K562 (cell line): Measurements from ENCODE around the gene ZC3HAV1L. TPM values are rescaled to one million over a fixed set of nuclear protein-coding genes. Genes with fewer than 3 reads are reported as not detected.

Experiments
- ATAC-seq: fragments of 200-7000 bp; cut with Tn5 transposase; 3 replicates; pipeline ENCODE4 v1.9.1; 2020; ENCODE audit warnings: moderate library complexity
- BruUV-seq: library from RNA; stranded (reverse); fragments of 400-500 nt; replicated peaks from 2 replicates; lab custom pipeline; 2021; lab: Mats Ljungman, UMichigan
- CTCF ChIA-PET: fragments of 300-600 bp; formaldehyde crosslinking; extraction: SDS; loops from one replicate; lab custom pipeline; 2021; ENCODE audit warnings: low intra/inter-chr PET ratio; lab: Yijun Ruan, JAX
- POLR2A ChIA-PET: fragments of 300-600, 350-650 bp; sonication (Branson Sonifier 250); formaldehyde crosslinking; extraction: SDS; loops from one replicate; lab custom pipeline; 2021; ENCODE audit warnings: antibody characterized with exemption, inconsistent platforms; lab: Yijun Ruan, JAX
- DNase-seq, 4 experiments: peaks; one replicate each; pipeline versions ENCODE4 v3.0.0 to v3.0.0-alpha.2; 2011 to 2018; ENCODE audit warnings: low spot score in 3 of 4, mixed read lengths in 3 of 4; ENCODE audit errors: extremely low read depth in 1 of 4
- FAIRE-seq: peaks from 2 replicates; lab custom pipeline; 2011; peaks lifted over from hg19 to GRCh38; lab: Jason Lieb, UNC
- H2AFZ ChIP-seq: 2 replicates; pipeline ENCODE4 v1.6.0; 2011; ENCODE audit warnings: low read depth, low read length, control low read depth, inconsistent platforms
- H3K27ac ChIP-seq: fragments of 200-600 bp; 3 replicates; pipeline ENCODE4 v1.8.0; 2011; ENCODE audit warnings: low read depth, mild to moderate bottlenecking, control low read depth, inconsistent platforms, low read length, moderate library complexity, mixed read lengths; ENCODE audit errors: extremely low read depth
- H3K27me3 ChIP-seq, 2 experiments: fragments of 300-600 bp in 1 of 2; 2 replicates in 1 of 2; 3 replicates in 1 of 2; pipeline versions ENCODE4 v1.6.0 to v1.8.0; 2011; ENCODE audit warnings: inconsistent platforms in 2 of 2, low read length in 2 of 2, mild to moderate bottlenecking in 1 of 2, mixed read lengths in 1 of 2, moderate library complexity in 1 of 2; ENCODE audit not compliant: control insufficient read depth in 2 of 2, insufficient read depth in 2 of 2
- H3K36me3 ChIP-seq: fragments of 300-600 bp; 3 replicates; pipeline ENCODE4 v1.8.0; 2011; ENCODE audit warnings: mild to moderate bottlenecking, low read length, inconsistent platforms; ENCODE audit not compliant: control insufficient read depth, insufficient read depth
- H3K4me1 ChIP-seq, 2 experiments: fragments of 200-600 bp in 1 of 2; replicated peaks in 1 of 2; 2 replicates in 1 of 2; 3 replicates in 1 of 2; pipeline versions ENCODE4 v1.5.1 to v1.8.0; 2011; ENCODE audit warnings: inconsistent platforms in 2 of 2, low read length in 2 of 2, mild to moderate bottlenecking in 1 of 2, mixed read lengths in 1 of 2, moderate library complexity in 1 of 2; ENCODE audit not compliant: control insufficient read depth in 2 of 2, insufficient read depth in 2 of 2
- H3K4me2 ChIP-seq: 2 replicates; pipeline ENCODE4 v1.6.1; 2011; ENCODE audit warnings: low read length, control low read depth, inconsistent platforms, mixed read lengths; ENCODE audit not compliant: insufficient read depth
- H3K4me3 ChIP-seq: fragments of 200-600 bp; sonication (generic), shearing (Covaris generic); 2 replicates; pipeline ENCODE4 v1.5.1; 2016; ENCODE audit warnings: control low read depth, inconsistent platforms
- H3K79me2 ChIP-seq: fragments of 200-600 bp; 3 replicates; pipeline ENCODE4 v1.8.0; 2011; ENCODE audit warnings: low read length, inconsistent platforms; ENCODE audit not compliant: control insufficient read depth, insufficient read depth
- H3K9ac ChIP-seq, 2 experiments: 2 replicates each; pipeline versions ENCODE4 v1.6.0 to v1.6.1; 2011; ENCODE audit warnings: low read depth in 2 of 2, low read length in 2 of 2, control low read depth in 1 of 2, inconsistent platforms in 1 of 2, mild to moderate bottlenecking in 1 of 2, mixed read lengths in 1 of 2; ENCODE audit not compliant: insufficient read depth in 1 of 2
- H3K9me1 ChIP-seq: one replicate; pipeline ENCODE4 v1.6.0; 2011; ENCODE audit warnings: inconsistent platforms, mild to moderate bottlenecking, low read length, moderate library complexity; ENCODE audit not compliant: control insufficient read depth, insufficient read depth
- H3K9me3 ChIP-seq: replicated peaks from 2 replicates; pipeline ENCODE4 v1.5.1; 2011; ENCODE audit warnings: low read depth, low read length, inconsistent platforms; ENCODE audit not compliant: control insufficient read depth, insufficient read depth
- H4K20me1 ChIP-seq: replicated peaks from 2 replicates; pipeline ENCODE4 v1.6.1; 2011; ENCODE audit warnings: low read length, inconsistent platforms, mixed read lengths; ENCODE audit not compliant: control insufficient read depth, insufficient read depth
- CEBPB ChIP-seq: fragments of 450-650 bp; IDR thresholded peaks from 2 replicates; pipeline ENCODE4 v1.6.1; 2016; ENCODE audit warnings: missing genetic modification characterization, missing compliant biosample characterization
- CEBPG ChIP-seq, 3 experiments: fragments of 200-800 bp in 1 of 3; sonication (Bioruptor generic) in 1 of 3; sonication (generic) in 1 of 3; formaldehyde crosslinking in 1 of 3; IDR thresholded peaks in 2 of 3; conservative IDR thresholded peaks in 1 of 3; 2 replicates each; pipeline versions ENCODE4 v1.6.1 to v1.8.0; 2016 to 2022; ENCODE audit warnings: missing compliant biosample characterization in 2 of 3, missing genetic modification characterization in 2 of 3, mild to moderate bottlenecking in 1 of 3, missing genetic modification reagents in 1 of 3
- MTA3 ChIP-seq: fragments of 450-650 bp; formaldehyde crosslinking; IDR thresholded peaks from 2 replicates; pipeline ENCODE4 v1.6.1; 2017; ENCODE audit warnings: mild to moderate bottlenecking, borderline replicate concordance
- NR2F6 ChIP-seq: fragments of 450-650 bp; formaldehyde crosslinking; IDR thresholded peaks from 2 replicates; pipeline ENCODE4 v1.4.0; 2020; ENCODE audit warnings: mild to moderate bottlenecking
- WGBS: fragments of 100-300 bp; shearing (Covaris generic); methylation state at CpG from one replicate; pipeline ENCODE4 v1.1.6; 2016; ENCODE audit warnings: low coverage, mixed read lengths; ENCODE audit not compliant: insufficient coverage; ENCODE audit errors: missing lambda C conversion rate; 5-methylcytosine and 5-hydroxymethylcytosine counted together
- in situ Hi-C: fragments of 300-500 bp; cut with MboI; formaldehyde crosslinking; loops from 4 replicates; pipeline ENCODE4 v1.15.0; 2018; ENCODE audit warnings: inconsistent platforms, mixed read lengths
- intact Hi-C: fragments of 100-400 bp; cut with micrococcal nuclease; formaldehyde crosslinking; loops from 2 replicates; pipeline ENCODE4 v1.14.2; 2022
- polyA plus RNA-seq, 8 experiments: library from polyadenylated mRNA; depleted of rRNA in 4 of 8; stranded (reverse) in 5 of 8; unstranded in 3 of 8; fragments of >200 nt; fragmentation: Nextera tagmentation in 2 of 8; fragmentation: Illumina TruSeq in 1 of 8; extraction: Ambion mirVana in 2 of 8; extraction: Trizol in 1 of 8; gene quantifications; 2 replicates each; pipeline versions ENCODE4 v1.2.1 to v1.2.3, GENCODE V29; 2011 to 2014; ENCODE audit warnings: inconsistent platforms in 1 of 8, missing spikeins in 1 of 8
- total RNA-seq, 7 experiments: library from RNA; depleted of rRNA in 6 of 7; stranded (reverse); fragments of >200 nt in 6 of 7; fragmentation: Illumina TruSeq in 2 of 7; extraction: Trizol in 2 of 7; gene quantifications; 2 replicates each; pipeline versions ENCODE4 v1.2.1 to v1.2.3, GENCODE V29; 2011 to 2021; ENCODE audit warnings: low replicate concordance in 1 of 7

Gene ZC3HAV1L
- total and polyA plus RNA-seq, 9 of the 15 experiments (the other 6 are each of a cell fraction or from before 2014, with no cell fraction given), result not detected

- CTCF ChIA-PET, result no interaction called here
- TF ChIP-seq CEBPB (tag), result peak; percentile 61
- peak; percentile 6; the same call in 1 of the 2 replicates for TF ChIP-seq CEBPG (CRISPR knock-in tag; IDR thresholded peaks at IDR 0.05)
- TF ChIP-seq CEBPG (tag; conservative IDR thresholded peaks at IDR 0.05 in 1 of 2, IDR thresholded peaks at IDR 0.05 in 1 of 2), result 0 out of 4 replicates have a peak, but pooled peaks of 1 of the 2 experiments have one; percentile 10
- no peak for TF ChIP-seq MTA3
- 0 out of 2 replicates have a peak, but pooled peaks have one; percentile 66 for TF ChIP-seq NR2F6 (CRISPR knock-in tag)
- no peak for FAIRE-seq
- H3K4me2 ChIP-seq, result no peak overlapping the region
- peak overlapping the region in 1 of 2 experiments; percentile 8; a peak in 1 of 4 replicates for H3K9ac ChIP-seq
- H3K4me3 ChIP-seq, result no peak overlapping the region
- no peaks in the 10 kb centered on the region for H3K9me1 ChIP-seq
- DNase-seq, result no peak
- no peak overlapping the region for H2AFZ ChIP-seq
- H4K20me1 ChIP-seq, result no peaks in the 10 kb centered on the region
- H3K4me1 ChIP-seq, result no peaks in the 10 kb centered on the region
- WGBS, result 89% methylated on average over 9 of the region's 9 CpGs
- BruUV-seq, result no TSS peak
- ATAC-seq, result peak; percentile 56
- POLR2A ChIA-PET, result interaction anchor here (0.9 to 1.8 kb wide), 6 partner anchors 9 to 36 kb away, joined by 3 to 6 read pairs (median 4); no protein-coding TSS in a partner anchor
- H3K9me3 ChIP-seq, result no peaks in the 10 kb centered on the region
- H3K79me2 ChIP-seq, result no peaks in the 10 kb centered on the region
- no peak overlapping the region for H3K27ac ChIP-seq
- intact Hi-C loops, result no loop called here
- H3K27me3 ChIP-seq, result no peaks in the 10 kb centered on the region
- peaks cover 87% of the 10 kb centered on the region for H3K36me3 ChIP-seq
- in situ Hi-C loops, result no loop called here
Measured at GRCh38 chr7:139068544-139069399, 32.9 kb upstream of the ZC3HAV1L start.
